Activated T-cell treated with anti-CD3 and anti-CD28 coated beads for 24 hours (primary cell): ENCODE measurements around the gene RPTOR.

Source experiments
- DNase-seq: peaks from one replicate; pipeline ENCODE4 v3.0.0-alpha.2; 2020; ENCODE audit warnings: low read depth

Gene RPTOR

GRCh38 chr17:80768936-80769335, 224.3 kb downstream of the RPTOR start:
- no peak for DNase-seq

DNA sequence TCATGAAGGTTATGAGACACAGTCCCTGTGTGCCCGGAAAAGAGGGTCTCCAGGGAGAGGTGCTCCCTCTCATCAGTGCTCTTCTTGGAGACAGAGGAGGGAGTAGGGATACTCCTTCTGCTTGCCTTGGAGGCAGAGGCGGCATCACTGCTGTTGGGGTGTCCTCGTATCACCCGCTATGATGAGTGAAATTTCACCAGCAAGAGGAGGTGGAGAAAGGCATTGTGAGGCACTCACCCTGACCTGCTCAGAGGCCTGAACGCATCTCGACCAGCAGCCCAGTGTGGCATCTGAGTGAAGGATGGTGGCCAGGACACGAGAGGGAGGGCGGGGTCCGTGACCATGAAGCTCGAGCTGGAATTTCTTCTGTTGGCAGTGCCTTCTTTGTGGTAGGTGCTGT, 224.9 kb downstream of the RPTOR start:
- DNase-seq, result no peak

DNA sequence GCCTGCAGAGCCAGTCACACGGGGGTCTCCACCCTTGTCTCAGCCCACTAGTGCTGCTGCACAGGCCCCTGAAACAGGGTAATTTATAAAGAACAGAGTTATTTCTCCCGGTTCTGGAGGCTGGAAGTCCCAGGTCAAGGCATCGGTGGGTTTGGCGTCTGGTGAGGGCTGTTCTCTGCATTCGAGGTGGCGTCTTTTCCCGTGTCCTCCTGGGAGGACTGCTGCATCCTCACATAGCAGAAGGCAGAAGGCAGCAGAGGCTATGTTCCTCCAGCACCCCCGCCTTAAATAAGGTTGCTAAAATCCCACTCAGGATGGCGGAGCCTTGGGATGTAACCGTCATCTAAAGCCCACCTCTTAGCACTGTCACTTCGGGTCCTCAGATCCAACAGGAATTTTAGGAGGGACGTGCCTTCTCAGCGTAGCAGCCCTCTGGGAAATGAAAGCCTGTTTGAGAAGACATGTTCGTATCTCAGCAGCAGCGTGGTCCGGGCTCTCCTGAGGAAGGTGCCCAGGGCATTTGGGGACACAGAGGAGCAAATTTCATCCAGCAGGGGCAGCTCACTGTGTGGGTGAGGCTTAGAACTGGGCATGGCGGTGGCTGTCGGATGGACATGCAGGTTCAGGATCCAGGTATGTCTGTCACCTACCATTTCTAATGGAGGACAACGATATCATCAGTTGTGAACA, 225.4 kb downstream of the RPTOR start:
- DNase-seq, result no peak

DNA sequence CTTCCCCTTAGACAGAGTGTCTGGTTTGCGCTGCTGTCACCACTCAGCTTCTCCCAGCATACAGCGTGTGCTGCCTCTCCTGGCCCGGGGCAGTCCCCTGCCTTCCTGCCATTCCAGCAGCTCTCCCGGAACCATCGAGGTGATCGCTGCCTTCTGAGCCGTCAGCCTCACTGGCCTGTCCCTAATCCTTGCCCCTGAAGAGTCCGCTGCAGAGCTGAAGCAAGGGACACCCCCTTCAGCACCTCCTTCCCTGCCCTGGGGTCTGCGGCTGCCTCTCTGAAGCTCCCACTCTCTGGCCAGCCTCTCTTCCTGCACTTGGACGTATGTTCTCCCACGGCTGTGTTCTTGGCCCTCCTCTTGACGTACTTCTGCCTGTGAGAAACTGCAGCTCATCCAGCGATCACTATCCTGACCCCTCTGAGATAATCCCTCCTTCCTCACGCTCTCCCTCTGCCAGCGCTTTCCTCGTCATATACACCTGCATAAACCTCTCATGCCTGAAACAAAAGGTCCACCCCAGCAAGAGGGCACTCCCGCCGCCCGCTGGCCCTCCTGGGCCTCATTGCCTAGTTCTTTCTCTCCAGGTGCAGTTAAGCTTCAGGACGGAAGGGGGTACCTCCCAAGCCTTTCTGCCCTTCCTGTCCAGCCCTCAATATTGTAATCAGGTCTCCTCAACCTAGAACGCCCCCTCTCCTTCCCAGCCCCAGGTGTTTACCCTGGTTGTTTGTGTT, 226.4 kb downstream of the RPTOR start:
- no peak for DNase-seq

DNA sequence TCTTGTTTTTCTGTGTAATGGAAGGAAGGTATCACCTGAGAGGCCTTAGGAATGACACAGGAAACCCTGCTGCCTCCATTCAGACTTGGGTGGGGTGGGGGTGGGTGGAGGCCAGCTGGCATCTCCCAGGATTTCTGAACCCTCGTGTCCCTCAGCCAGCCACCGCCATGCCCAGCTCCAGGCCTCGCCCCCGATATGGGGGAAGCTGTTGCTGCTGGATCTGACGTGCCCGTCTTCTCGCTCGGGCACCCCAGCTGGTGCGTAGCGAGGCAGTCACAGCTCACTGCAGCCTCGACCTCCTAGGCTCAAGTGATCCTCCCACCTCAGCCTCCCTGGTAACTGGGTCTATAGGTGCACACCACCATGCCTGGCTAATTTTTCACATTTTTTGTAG, 227.0 kb downstream of the RPTOR start:
- DNase-seq, result no peak

DNA sequence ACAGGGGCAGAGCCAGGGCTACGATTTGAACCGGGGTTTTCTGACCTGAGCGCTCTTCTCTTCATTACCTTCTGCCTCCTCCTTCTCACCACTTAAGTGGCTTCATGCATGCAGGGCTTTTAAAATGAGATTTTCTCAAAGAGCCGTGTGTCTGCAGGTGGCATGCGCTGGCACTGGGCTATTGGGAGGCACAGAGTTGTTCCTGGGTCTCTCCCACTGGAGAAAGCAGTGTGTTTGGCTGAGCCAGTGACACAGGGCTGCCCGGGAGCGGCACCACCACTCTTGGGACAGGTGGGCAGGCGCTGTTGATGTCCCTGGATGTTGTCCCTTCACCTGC, 228.2 kb downstream of the RPTOR start:
- DNase-seq, result no peak

GRCh38 chr17:80773243-80773991, 228.8 kb downstream of the RPTOR start:
- no peak for DNase-seq

DNA sequence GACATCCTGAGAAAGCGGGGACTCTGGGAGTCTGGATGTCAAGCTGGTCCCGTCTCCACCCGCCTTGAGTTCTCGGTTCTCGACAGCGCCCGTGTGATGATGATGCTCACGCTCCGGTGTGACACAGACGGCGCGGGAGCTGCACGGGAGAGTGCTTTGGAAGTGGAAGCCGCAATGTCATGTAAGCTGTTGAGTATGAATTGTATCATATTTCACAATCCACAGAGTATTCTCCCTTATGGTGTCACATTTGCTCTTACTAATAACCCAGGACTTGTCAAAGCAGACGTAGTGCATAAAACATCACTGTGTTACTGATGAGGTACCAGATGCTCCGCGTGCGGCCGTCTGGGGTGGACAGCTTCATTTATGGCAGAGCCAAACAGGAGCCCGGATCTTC, 229.5 kb downstream of the RPTOR start:
- DNase-seq, result no peak

DNA sequence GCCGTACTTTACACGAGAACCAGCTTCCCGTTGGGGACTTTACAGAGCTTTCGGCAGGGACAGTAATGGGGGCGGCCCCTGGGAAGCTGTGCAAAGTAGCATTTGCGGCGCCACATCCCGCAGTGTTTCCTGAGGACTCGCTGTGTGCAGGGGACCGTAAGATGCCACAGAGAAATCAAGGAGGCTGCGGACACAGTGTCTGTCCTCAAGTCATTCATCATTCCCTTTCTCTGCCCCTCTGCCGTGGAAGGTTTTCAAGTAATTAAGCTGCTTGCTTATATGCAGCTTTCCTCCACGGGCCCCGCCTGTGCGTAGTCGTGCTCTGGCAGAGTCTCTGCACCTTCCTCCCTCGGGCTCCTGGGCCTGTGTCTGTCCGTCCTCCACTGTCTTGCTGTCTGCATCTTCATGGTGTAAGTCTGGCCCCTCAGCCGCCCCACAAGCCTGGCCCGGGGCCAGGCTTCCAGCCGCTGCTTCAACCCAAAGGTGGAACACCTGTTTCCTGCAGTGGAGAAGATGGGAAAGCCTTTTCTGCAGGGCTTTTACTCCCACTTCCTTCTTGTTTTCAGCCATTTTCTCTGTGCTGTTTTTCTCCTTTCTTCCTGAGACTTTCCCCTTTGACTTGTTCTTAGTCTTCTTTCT, 230.1 kb downstream of the RPTOR start:
- no peak for DNase-seq

DNA sequence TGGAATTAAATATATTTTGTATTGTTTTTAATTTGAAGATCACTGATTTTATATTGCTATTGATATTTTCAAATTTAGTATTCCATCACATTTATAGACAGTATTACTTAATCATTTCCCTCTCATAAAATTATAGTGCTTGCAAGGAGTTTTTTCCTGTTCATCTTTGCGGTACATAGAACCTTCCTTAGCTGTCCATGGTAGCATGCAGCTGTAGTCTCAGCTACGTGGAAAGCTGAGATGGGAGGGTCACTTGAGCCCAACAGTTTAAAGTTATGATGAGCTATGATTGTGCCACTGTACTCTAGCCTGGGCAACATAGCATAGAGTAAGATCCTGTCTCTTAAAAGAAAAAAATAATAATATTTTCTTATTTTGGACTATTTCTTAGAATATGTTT, 231.2 kb downstream of the RPTOR start:
- no peak for DNase-seq

- DNase-seq, result no peak
Observed at GRCh38 chr17:80777274-80777673, 232.6 kb downstream of the RPTOR start.

GRCh38 chr17:80778716-80779115, 234.1 kb downstream of the RPTOR start:
- no peak for DNase-seq

DNA sequence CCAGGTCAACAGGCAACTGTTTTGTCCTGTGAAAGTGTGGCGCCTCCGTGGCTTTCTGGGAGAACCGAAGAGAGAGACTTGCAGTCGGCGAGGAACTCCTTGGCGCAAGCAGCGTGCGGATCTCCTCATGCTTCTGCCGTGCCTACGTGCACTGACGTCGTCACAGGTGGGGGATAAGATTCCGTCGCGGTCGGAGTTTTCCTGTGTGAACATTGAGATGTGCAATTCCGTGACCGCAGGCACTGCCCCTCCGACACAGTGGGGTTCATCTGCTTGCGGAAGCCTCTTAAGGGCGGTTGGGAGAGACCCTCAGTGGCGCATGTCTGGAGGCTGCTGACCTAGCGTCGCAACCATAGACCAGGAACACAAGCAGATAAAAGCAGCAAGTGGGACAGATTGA, 234.7 kb downstream of the RPTOR start:
- no peak for DNase-seq

DNA sequence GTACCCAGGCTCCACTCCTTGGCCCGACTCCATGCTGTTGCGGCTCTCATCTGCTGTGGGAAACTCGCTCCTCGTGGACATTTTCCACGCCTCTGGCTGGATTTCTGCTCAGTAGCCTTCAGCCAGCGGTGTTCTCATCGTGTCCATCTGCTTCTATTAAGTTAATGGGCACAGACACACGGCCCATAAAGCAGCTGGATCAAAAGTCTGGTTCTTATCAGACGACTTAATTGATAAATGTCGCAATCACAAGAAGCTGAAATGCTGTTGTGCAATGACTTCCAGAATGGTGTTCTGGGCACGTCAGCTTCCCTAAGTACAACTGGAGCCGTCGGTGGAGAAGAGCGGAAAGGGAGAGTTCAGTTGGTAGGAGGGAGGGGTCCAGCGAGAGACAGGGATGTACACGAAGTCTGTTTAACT, 235.3 kb downstream of the RPTOR start:
- DNase-seq, result no peak

GRCh38 chr17:80780381-80781198, 236.0 kb downstream of the RPTOR start:
- DNase-seq, result no peak

DNA sequence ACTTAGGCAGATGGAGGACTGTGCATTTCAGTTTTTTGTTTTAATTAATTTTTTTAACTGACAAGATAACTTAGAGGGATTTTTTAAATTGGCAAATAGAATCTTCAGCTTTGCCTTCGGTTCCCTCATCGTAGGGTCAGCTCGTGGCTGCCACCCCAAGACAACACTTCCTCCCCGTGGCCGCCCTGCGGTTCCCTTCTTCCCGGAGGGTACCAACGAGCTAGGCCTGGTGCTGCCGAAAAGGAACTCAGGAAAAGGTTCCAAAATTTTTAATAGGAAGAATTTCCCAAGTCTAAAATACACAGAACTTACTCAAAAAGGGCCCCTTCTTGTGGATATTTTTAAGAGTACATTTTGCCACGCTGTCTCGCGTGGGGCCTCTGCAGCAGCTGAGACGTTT, 236.6 kb downstream of the RPTOR start:
- DNase-seq, result no peak

GRCh38 chr17:80781807-80782277, 237.2 kb downstream of the RPTOR start:
- no peak for DNase-seq

DNA sequence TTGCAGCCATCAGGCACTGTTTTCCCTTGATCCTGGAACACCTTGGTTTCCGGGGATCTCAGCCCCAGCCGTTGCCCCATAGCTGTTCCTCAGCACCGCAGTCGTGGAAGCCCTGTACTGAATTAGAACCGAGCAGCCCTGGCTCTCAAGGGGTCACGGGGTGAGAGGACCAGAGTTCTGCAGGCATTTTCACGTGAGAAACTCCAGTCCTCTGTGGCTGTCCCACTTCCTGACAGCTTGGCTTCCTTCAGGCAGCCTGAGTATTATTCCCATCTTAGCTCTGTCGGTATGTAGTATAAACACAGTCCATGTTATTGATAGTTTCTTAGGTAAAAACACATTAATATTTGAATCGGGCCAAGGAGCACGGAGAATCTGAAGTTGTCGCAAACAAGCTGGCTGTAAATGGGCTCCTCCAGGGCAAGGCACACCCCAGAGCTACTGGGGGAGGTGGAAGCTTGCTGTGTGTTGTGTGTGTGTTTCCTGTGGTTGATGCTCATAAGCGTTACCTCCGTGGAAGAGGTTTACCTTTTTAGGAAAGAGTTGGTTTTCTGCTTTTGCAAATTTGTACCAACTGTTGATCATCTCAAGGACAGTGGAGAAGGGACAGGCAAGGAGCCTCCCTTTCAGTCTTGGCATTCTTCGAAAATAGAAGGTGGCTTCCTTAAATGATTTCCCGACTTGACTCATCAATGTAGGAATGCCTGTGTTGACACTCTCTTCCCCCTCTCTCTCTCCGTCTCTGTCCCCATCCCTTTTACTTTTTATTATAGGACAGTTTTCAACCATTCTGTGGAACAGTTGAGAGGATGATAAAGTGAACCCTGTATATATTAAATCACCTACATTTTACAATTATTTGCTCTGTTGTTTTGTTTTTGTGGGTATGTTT, 238.1 kb downstream of the RPTOR start:
- no peak for DNase-seq

GRCh38 chr17:80783486-80783885, 238.8 kb downstream of the RPTOR start:
- no peak for DNase-seq

DNA sequence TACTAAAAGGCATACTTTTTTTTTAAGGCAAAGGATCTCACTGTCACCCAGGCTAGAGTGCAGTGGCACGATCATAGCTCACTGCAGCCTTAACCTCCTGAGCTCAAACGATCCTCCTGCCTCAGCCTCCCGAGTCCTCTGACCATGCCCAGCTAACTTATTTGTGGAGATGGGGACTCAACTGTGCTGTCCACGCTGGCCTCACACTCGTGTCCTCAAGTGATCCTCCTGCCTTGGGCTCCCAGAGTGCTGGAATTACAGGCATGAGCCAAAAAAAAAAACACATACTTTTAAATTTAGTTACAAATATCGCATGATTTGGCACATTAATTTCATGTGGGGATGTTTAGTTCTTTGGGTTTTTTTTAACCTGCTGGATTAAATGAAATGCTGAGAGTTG, 239.3 kb downstream of the RPTOR start:
- no peak for DNase-seq
